ENCODE results near the gene CD300C.
"Not testable (repeated sequence)": the region's sequence is repeated elsewhere in the genome, so short reads cannot be mapped to it uniquely, and the experiment has no call there.

CD300C gene

DNA sequence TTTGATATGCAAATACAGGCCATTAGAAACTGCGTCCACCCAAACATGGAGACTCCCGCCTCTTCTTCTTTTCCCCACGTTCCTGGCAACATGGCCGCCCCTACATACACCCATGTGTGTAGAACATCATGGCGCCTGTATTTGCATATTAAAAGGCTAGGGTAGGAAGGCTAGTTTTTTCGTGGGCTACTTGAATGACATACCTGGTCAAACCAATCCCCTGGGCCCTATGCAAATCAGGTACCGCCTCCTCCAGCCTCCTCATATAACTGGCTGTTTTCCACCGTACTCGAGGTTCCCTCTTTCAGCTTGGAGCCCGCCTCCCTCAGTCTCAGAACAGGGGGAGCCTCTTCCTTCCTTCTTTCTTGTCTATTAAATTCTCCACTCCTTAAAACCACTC is 13.8 kb downstream of the CD300C start:
- DNase-seq (ENCODE audit: low read depth in 2 of 2), result no peak

DNA sequence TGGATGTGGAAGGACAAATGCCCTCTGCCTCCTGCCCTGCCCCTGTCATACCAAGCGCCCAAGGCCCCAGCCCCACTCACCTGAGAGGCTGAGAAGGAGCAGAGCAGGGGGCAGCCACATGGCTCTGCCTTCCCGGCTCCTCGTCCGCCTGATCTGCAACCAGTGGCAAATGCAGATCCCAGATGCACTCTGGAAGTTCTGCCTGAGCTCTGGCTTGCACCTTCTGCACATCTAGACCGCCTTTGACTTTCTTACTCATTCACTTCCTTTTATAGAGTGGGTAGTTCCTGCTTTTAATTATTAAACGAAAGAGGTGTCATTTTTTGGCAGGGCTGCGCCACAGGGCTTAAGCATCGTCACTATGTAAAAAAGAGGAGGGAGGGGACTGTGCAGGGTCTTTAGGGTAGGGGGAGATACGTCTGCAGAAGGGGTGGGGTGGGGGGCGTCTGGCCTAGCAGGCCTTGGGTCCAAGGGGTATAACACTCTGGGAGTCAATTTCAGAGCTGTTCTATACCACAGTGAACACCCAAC is 14.6 kb downstream of the CD300C start, which contains the start of gene CD300LB:
Gene CD300LB, minus strand, starts transcription at position 245 of the 531 bp plus-strand sequence. Its CDS starts 125 bp downstream, at position 120.
- DNase-seq (ENCODE audit: low read depth in 2 of 2), result no peak

DNA sequence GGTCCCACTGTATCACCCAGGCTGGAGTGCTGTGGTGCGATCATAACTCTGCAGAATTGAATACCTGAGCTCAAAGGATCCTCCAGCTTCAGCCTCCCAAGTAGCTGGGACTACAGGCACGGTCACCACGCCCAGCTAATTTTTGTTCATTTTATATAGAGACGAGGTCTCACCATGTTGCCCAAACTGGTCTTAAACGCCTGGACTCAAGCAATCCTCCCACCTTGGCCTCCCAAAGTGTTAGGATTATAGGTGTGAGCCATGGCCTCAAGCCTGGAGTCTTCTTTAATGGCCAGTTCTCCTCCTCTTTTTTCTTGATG is 15.1 kb downstream of the CD300C start:
- no peak for DNase-seq (ENCODE audit: low read depth in 2 of 2)

DNA sequence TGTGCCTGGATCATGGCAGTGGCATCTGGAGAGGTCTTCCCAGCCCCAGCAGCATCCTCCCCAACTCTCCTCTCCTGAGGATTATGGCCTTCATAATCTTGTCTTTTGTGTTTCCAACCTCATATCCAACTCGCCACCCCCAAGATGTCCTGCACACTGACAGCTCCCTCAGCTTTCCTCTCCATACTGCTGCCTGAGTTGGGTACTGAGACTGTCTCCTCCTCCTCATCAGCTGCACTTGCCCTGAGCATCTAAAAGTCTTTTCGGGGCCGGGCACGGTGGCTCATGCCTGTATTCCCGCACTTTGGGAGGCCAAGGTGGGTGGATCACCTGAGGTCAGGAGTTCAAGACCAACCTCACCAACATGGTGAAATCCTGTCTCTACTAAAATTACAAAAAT is 16.7 kb downstream of the CD300C start:
- no peak for DNase-seq (ENCODE audit: low read depth in 2 of 2)

DNA sequence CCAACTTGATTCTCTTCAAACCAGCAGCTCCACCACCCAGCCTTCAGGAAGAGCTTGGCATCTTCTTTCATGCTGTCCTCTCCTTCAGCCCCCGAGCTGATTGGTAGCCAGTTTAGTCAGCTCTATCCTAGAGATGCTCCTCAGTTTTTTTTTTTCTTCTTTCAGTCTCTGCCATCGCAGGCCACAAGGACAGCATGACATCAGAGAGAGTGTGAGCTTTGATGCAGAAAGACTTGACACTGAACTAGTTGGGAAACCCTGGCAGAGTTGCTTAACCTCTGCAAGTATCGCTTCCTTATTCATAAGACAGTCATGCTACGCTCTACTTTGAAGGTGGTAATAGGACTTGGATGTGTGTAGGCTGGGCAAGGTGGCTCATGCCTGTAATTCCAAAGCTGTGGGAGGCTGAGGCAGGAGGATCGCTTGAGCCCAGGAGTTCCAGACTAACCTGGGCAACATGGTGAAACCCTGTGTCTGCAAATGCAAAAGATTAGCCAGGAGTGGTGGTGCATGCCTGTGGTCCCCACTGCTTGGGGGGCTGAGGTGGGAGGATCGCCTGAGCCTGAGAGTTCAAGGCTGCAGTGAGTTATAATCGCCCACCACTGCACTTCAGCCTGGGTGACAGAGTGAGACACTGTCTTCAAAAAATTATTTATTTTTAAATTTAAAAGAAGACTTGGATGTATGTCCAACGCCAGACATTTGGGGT is 17.3 kb downstream of the CD300C start:
- no peak for DNase-seq (ENCODE audit: low read depth in 2 of 2)

DNA sequence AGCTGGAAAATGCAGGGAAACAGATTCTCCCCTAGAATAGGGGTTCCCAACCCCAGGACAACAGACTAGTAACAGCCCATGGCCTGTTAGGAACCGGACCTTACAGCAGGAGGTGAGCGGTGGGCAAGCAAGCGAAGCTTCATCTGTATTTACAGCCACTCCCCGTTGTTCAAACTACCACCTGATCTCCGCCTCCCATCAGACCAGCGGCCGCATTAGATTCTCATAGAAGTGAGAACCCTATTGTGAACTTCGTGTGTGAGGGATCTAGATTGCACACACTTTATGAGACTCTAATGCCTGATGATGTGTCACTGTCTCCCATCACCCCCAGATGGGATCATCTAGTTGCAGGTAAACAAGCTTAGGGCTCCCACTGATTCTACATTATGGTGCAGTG is 18.2 kb downstream of the CD300C start:
- DNase-seq (ENCODE audit: low read depth in 2 of 2), result no peak

DNA sequence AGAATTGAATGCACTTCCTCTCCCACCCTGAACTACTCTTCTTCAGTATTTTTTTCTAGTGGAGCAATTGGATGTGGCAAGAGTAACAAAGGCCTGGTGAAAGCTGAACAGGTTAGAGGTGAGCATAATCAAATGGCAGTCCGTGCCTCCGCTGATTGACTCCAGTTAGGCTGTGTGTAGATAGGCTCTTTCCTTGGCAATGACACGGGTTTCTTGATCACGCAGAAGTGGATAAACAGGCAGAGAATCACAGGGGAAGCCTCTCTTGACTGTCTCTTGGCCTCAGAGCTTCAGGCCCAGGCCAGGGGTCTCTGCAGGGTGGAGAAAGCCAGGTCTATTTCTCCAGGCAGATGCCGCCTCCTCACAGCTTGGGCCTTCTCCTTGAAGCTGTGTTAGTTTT is 18.8 kb downstream of the CD300C start:
- no peak for DNase-seq (ENCODE audit: low read depth in 2 of 2)

DNA sequence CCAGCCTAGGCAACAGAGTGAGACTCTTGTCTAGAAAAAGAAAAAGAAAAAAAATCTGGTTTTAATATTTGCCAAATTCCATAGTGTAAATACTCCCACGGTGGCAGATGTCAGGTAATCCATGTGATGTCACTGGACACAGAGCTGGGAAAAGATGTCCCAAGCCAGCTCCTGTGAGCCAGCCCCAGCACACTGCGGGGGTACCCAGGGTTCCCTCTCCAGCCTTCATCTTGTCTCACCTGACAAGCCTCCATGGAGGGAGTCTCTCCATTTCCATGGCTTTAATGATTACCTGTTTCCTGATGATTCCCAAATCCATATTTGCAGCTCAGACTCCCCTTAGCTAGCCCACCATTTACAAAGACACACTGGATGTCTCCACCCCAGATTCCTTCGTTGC is 19.2 kb downstream of the CD300C start:
- no peak for DNase-seq (ENCODE audit: low read depth in 2 of 2)

DNA sequence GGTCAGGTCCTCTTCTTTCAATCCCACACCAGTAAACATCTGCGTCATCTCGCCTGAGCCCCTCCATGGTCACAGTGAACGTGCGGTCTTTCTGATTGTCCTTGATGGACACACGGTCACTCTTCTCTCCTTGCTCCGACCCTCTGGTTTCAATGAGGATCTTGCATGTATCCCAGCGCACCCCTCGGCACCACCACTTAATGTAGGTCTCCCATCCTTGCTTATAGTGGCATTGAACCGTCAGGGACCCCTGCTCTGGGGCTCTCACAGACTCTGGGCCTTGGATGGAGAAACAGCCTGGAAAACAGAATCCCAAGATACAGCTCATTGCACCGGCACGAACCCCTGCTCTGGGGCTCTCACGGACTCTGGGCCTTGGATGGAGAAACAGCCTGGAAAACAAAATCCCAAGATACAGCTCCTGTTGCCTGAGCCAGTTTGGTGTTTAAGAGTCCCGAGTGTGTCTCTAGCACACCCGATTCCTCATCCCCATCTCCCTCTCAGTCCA is 20.1 kb downstream of the CD300C start:
- no peak for DNase-seq (ENCODE audit: low read depth in 2 of 2)

DNA sequence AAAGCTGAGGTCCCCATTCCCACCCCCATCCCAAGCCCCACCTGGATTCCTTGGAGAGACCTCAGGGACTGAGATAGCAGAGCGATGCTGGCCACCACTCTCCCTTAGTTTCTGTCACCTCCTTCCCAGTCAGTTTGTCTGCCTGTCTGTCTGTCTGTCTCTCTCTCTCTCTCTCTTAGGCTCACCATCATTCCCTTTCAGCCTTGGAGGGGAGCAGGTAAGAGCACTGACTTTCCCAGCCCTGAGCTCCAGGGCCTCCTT is 20.5 kb downstream of the CD300C start:
- no peak for DNase-seq (ENCODE audit: low read depth in 2 of 2)

DNA sequence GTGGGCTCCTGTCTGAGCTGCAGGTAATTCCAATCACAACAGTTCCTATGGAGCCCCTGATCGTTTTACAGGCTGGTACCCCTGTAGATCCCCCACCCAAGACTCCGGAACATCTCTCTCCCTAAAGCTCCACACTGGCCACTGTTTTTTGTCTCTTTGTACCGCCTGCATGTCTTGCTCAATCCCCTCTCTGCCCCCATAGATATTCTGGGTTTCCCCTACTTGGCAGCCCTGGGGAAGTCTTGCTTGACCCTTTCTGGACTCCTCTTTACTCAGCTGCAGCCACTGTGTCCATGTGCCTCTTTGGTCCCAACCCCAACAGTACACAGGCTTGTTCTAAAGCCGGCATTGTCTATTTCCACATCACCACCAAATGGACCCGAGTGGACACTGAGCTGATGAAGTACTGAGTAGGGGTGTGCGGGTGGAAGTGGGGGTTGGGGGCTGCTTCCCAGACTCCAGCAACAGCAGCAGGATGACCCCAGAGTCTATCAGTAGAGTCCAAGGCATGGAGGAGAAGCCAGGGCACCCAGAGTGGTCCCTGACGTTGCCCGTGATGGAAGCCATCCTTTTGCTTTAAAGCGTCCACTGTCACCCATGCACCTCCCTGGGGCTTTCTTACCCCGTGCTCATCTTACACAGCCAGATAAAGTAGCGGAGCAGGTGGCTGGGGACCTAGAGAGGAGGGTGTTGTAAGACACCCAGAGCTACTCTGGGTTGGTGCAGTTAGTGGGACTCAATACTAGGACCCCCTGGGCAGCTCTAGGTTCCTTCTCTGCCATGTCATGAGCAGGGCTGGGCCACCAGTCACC is 21.1 kb downstream of the CD300C start:
- no peak for DNase-seq (ENCODE audit: low read depth in 2 of 2)

DNA sequence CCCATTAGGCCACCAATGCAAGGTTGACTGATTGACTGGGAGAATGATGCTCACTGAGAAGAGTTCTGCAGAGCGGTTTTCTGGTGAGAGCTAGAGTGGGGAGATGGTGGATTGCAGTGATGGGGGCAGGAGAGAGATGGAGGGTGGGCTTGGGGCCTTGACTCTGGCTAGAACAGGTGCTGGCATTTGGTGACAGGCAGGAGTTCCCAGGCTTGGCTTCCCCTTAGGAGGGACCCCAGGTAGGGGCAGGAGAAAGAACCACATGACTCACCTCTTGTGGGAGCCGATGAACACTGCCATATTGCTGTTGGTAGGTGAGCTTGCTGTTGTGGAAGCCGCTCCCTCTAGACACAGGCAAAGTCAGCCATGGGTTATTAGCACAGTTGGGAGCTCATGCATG is 22.6 kb downstream of the CD300C start:
- DNase-seq (ENCODE audit: low read depth in 2 of 2), result no peak

DNA sequence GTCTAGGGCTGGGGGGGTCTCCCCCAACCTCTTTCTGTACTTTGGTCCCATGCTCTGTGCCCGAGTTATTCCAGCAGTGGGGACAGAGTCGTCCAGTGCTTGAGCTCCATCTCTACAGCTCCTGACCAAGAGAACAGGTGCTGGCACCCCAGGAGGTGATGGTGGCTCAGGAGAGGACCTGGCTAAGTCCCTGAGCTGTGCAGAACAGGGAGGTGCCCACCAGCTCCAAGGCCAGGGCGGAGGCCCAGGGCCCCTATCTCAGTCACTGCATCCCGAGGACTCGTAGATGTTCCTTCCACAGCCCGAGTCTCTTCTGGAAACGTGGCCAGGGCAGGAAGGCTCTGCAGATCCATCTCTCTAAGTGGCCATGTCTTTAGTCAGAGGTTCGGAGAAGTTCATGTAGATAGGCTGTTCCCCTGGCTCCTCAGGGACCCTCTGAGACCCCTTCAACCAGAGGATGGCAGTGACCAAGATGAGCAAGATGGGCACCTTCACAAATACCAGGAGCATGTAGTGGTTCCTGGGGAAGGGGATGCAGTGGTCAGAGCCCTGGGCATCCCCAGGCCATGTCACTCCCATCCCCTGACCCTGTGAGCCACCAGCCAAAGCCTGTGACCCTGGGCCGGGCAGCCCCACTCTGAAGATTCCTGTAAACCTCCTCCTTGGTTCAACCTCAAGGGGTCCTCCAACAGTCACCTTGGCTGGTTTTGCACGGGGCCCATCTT is 23.4 kb downstream of the CD300C start:
- DNase-seq (ENCODE audit: low read depth in 2 of 2), result no peak

DNA sequence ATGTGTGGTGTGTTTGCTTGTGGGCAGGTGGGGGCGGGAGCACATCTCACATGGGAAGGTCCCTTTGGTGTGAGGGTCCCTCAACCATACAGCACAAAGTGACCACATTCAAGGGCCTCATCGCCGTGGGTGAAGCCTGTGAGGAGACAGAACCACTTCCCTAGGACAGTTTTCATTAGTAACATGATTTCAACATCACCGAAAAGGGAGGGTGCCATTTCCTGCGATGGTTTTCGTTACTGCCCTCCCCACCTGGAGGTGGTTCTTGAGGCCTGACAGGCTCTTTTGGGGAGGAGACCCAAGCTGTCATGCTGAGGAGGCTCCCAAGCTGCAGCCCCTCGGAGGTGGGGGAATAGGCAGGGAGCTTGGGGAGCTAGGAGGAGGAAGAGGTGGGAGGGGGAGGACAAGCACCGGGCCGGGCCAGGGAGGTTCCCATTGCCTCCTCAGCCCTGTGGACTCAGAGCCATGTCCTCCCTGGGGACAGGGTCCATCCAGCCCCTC is 24.2 kb downstream of the CD300C start:
- DNase-seq (ENCODE audit: low read depth in 2 of 2), result no peak

DNA sequence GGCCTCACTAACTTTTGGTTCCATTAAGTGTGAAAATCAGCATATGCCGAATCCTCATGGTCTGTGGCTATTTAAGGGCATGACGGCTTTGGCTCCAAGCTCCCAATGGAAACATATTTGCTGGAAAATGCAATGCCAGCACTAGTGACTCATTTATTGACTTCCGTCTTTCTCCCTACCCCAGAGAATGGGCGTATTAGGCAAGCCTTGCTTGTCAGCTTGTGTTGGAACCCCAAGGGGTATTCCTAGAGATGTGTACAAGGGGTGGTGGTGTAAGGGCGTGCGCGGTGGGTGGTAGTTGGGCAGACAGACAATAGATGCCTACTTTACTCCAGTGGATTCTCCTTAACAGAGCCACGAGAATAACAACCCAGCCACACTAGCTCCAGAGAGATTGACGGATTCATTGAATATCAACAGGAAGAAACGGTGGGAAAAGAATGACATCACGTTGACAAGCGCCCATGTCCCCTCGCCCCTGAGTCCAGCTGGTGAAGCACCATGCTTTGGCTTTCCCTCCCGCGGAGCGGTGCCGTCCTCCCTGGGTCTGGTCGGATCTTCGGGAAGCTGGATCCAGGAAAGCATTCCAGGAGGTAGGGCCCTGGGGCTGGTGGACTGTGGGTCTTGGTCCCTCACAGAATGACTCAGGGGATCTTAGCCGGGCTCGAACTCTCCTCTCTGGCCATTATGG is 25.0 kb downstream of the CD300C start:
- DNase-seq (ENCODE audit: low read depth in 2 of 2), result no peak

DNA sequence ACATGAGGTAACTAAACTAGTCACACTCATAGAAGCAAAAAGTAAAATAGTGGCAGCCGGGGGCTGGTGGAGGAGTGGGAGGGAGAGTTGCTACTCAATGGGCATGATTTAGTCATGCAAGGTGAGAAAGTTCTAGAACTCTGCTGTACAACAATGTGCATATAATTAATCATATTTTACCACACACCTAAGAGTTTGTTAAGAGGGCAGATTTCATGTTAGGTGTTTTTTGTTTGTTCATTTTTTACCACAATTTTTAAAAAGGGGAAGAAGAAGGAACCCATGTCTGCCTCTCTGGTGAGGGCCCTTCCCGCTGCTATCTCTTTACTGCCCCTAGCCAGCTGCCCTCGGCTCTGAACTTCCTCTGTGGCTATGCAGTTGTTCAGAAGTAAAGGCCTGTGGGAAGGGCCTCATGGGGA is 25.9 kb downstream of the CD300C start:
- DNase-seq (ENCODE audit: low read depth in 2 of 2), result no peak

DNA sequence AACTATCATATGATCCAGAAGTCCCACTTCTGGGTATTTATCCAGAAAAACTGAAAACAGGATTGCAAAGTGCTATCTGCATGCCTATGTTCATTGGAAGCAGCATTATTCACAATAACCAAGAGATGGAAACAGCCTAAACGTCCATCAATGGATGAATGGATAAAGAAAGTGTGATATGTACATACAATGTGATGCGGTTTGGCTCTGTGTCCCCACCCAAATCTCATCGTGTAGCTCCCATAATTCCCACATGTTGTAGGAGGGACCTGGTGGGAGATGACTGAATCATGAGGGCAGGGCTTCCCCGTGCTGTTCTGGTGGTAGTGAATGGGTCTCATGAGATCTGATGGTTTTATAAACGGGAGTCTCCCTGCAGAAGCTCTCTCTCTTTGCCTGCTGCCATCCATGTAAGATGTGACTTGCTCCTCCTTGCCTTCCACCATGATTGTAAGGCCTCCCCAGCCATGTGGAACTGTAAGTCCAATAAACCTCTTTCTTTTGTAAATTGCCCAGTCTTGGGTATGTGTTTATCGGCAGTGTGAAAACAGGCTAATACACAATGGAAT is 27.4 kb downstream of the CD300C start:
- DNase-seq (ENCODE audit: low read depth in 2 of 2), result not testable (repeated sequence)

DNA sequence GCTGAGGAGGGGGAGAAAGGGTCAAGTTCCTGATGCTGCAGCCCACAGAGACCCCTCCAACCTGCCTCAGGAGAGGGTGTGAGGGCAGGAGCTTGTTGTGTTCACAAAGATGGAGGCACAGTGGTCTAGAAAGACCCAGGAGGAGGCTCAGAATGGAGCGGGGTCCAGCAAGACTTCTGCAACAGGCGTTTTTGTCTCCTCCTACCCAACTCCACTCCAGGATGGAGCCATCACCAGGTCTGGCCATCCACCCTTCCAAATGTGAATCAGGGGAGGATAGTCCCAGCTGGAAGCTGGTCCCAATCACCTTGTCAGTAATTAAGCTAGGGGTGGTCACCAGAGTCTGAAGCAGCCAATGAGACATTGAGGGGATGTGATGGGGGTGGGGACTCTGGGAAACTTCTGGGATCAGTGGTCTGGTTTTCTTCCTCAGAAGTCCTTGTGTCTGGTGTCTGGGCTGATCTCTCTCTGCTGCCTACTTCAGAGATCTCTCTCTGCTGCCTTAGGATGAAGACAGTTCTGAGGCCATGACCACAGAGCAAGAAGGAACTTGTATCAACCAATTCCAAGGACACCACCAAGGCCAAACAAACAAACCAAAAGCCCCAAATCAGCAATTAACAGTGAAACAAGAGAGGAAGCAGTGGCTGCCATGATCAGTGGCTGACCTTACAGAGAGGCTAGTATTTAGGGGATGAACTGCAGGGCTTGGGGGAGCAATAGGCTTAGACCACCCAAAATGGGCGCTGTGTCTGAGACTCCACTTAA is 29.2 kb downstream of the CD300C start:
- DNase-seq (ENCODE audit: low read depth in 2 of 2), result no peak

DNA sequence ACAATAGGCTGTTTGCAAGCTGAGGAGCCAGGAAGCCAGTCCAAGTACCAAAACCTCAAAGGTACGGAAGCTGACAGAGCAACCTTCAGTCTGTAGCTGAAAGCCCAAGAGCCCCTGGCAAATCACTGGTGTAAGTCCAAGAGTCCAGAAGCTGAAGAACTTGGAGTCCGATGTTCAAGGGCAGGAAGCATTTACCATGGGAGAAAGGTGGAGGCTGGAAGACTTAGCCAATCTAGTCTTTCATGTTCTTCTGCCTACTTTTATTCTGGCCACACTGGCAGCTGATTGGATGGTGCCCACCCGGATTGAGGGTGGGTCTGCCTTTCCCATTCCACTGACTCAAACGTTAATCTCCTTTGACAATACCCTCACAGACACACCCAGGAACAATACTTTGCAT is 30.0 kb downstream of the CD300C start:
- no peak for DNase-seq (ENCODE audit: low read depth in 2 of 2)

DNA sequence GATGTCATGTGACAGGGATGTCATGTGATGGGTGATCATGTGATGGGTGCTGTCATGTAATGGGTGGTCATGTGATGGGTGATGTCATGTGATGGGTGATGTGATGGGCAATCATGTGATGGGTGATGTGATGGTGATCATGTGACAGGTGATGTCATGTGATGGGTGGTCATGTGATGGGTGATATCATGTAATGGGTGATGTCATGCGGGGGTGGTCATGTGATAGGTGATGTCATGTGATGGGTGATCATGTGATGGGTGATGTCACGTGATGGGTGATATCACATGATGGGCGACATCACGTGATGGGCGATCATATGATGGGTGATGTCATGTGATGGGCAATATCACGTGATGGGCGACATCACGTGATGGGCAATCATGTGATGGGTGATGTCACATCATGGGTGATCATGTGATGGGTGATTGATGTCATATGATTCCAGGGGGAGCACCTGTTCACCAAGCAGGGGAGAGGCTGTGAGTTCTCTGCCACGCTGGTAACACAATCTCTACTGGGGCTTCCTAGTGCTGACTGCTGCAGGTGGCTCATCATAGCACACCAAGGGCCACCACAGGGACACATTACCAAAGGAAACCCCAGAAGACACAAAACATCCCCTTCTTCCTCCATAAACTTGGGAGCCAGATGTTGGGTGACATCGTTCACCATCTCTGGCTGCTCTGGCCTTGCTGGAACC is 31.1 kb downstream of the CD300C start:
- DNase-seq (ENCODE audit: low read depth in 2 of 2), result peak in 1 of 2 experiments; percentile 17
